ENCODE results near the gene CCDC167.

CCDC167 gene
- 9.2 to 18.9 reads per million in 2 donors for total RNA-seq

- peak; percentile 92 for DNase-seq
These were observed at the start of gene CCDC167 for GRCh38 chr6:37499433-37500293. Gene CCDC167, minus strand, starts transcription at chr6:37499893. Its CDS starts 30 bp downstream, at chr6:37499863.

GRCh38 chr6:37549154-37549553, 49.5 kb upstream of the CCDC167 start:
- no peak for DNase-seq

GRCh38 chr6:37548067-37548674, 48.5 kb upstream of the CCDC167 start:
- no peak for DNase-seq

- no peak for DNase-seq
These were observed 47.9 kb upstream of the CCDC167 start for GRCh38 chr6:37547564-37548061.

GRCh38 chr6:37546141-37546871, 46.6 kb upstream of the CCDC167 start:
- DNase-seq, result no peak

- no peak for DNase-seq
These were observed 44.8 kb upstream of the CCDC167 start for GRCh38 chr6:37544530-37544929.

GRCh38 chr6:37543361-37543760, 43.7 kb upstream of the CCDC167 start:
- DNase-seq, result no peak

- DNase-seq, result no peak
These were observed 41.7 kb upstream of the CCDC167 start for GRCh38 chr6:37541346-37541745.

- DNase-seq, result no peak
These were observed 40.7 kb upstream of the CCDC167 start for GRCh38 chr6:37540390-37540789.

- no peak for DNase-seq
These were observed 40.3 kb upstream of the CCDC167 start for GRCh38 chr6:37540029-37540352.

GRCh38 chr6:37539171-37540028, 39.7 kb upstream of the CCDC167 start:
- no peak for DNase-seq

GRCh38 chr6:37538107-37538506, 38.4 kb upstream of the CCDC167 start:
- no peak for DNase-seq

- DNase-seq, result no peak
These were observed 37.9 kb upstream of the CCDC167 start for GRCh38 chr6:37537548-37537947.

- DNase-seq, result no peak
These were observed 36.9 kb upstream of the CCDC167 start for GRCh38 chr6:37536491-37537190.

- DNase-seq, result no peak
These were observed 36.2 kb upstream of the CCDC167 start for GRCh38 chr6:37535759-37536490.

GRCh38 chr6:37535428-37535758, 35.7 kb upstream of the CCDC167 start:
- no peak for DNase-seq

- no peak for DNase-seq
These were observed 35.2 kb upstream of the CCDC167 start for GRCh38 chr6:37534893-37535292.

GRCh38 chr6:37532122-37532521, 32.4 kb upstream of the CCDC167 start:
- no peak for DNase-seq

GRCh38 chr6:37531437-37532036, 31.8 kb upstream of the CCDC167 start:
- no peak for DNase-seq

GRCh38 chr6:37531026-37531425, 31.3 kb upstream of the CCDC167 start:
- DNase-seq, result no peak

- no peak for DNase-seq
These were observed 30.6 kb upstream of the CCDC167 start for GRCh38 chr6:37530297-37530696.
